Vagina (tissue), 2 donors: Measurements from ENCODE around the gene KRT26.

Source experiments
- CTCF ChIP-seq, 3 experiments: fragments of 450-650 bp in 2 of 3; fragments of 200-600 bp in 1 of 3; sonication (generic) in 1 of 3; IDR thresholded peaks; one replicate each; pipeline ENCODE4 v1.5.1; 2017 to 2019; ENCODE audit warnings: antibody characterized with exemption in 3 of 3, mild to moderate bottlenecking in 2 of 3, moderate library complexity in 2 of 3
- POLR2A ChIP-seq, 2 donors: fragments of 450-650 bp; IDR thresholded peaks; one replicate each; pipeline ENCODE4 v1.6.1; 2017; ENCODE audit warnings: antibody characterized with exemption in 2 of 2, mild to moderate bottlenecking in 2 of 2, moderate library complexity in 2 of 2
- POLR2AphosphoS5 ChIP-seq, 2 donors: sonication (generic); formaldehyde crosslinking; IDR thresholded peaks; one replicate each; pipeline ENCODE4 v1.9.0; 2017; ENCODE audit warnings: antibody characterized with exemption in 2 of 2, mild to moderate bottlenecking in 2 of 2, low read depth in 1 of 2; ENCODE audit not compliant: insufficient read depth in 1 of 2

GRCh38 chr17:40800381-40800780 is 28.4 kb upstream of the KRT26 start:
- TF ChIP-seq CTCF (IDR thresholded peaks at IDR 0.05) (no peak), POLR2AphosphoS5 (IDR thresholded peaks at IDR 0.05; ENCODE audit: insufficient read depth in 1 of 2, low read depth in 1 of 2) (no peak), POLR2A (IDR thresholded peaks at IDR 0.05) (no peak)
